ENCODE measurements around the gene PRPF38A. TPM values are rescaled to one million over a fixed set of nuclear protein-coding genes. Genes with fewer than 3 reads are reported as not detected.

Gene PRPF38A
- total RNA-seq, 1 experiment from 2014 or later: 41.6 TPM

- Histone ChIP-seq H3K27ac (ENCODE audit: low read length) (no peak overlapping the region), H3K36me3 (ENCODE audit: control insufficient read depth, insufficient read depth, low read length) (peaks cover 42% of the 10 kb centered on the region), H3K4me1 (ENCODE audit: control insufficient read depth, insufficient read depth, low read length) (no peaks in the 10 kb centered on the region), H3K9me3 (ENCODE audit: control insufficient read depth, insufficient read depth, low read depth, low read length) (no peaks in the 10 kb centered on the region), H3K27me3 (ENCODE audit: control insufficient read depth, insufficient read depth, low read length) (no peaks in the 10 kb centered on the region), H3K4me3 (ENCODE audit: low read depth in 2 of 2, low read length in 2 of 2) (no peak overlapping the region)
- in situ Hi-C loops (cut with HindIII; ENCODE audit: low pct_unique_long_range_greater_than_20kb, low sequenced_read_pairs) (no loop called here), intact Hi-C loops (cut with micrococcal nuclease; ENCODE audit: unreplicated experiment) (no loop called here)
- ChIA-PET POLR2A (no interaction called here), CTCF (no interaction called here)
- ATAC-seq (no peak), DNase-seq (ENCODE audit: low read depth, low spot score) (no peak)
- BruUV-seq (replicated peaks): no TSS peak
- TF ChIP-seq CTCF (IDR thresholded peaks at IDR 0.05): no peak
- TF ChIP-seq REST (IDR thresholded peaks at IDR 0.05; ENCODE audit: insufficient read depth in 1 of 2, low read depth in 2 of 2, low read length in 1 of 2): no peak
- no peak for TF ChIP-seq POLR2AphosphoS5 (IDR thresholded peaks at IDR 0.05; ENCODE audit: low read depth, low read length)
- no peak for TF ChIP-seq TCF7L2 (IDR thresholded peaks at IDR 0.05; ENCODE audit: low read depth, low read length)
- no peak for TF ChIP-seq SIN3A (IDR thresholded peaks at IDR 0.05; ENCODE audit: borderline replicate concordance, insufficient read depth, low read depth, low read length)
These were observed 10.5 kb downstream of the PRPF38A start for GRCh38 chr1:52414942-52415341.

- ATAC-seq (no peak), DNase-seq (ENCODE audit: low read depth, low spot score) (no peak)
- peaks cover 52% of the 10 kb centered on the region for H3K36me3 ChIP-seq (ENCODE audit: control insufficient read depth, insufficient read depth, low read length)
- TF ChIP-seq CTCF (IDR thresholded peaks at IDR 0.05) (no peak), SIN3A (IDR thresholded peaks at IDR 0.05; ENCODE audit: borderline replicate concordance, insufficient read depth, low read depth, low read length) (no peak), REST (IDR thresholded peaks at IDR 0.05; ENCODE audit: insufficient read depth in 1 of 2, low read depth in 2 of 2, low read length in 1 of 2) (no peak), TCF7L2 (IDR thresholded peaks at IDR 0.05; ENCODE audit: low read depth, low read length) (no peak), POLR2AphosphoS5 (IDR thresholded peaks at IDR 0.05; ENCODE audit: low read depth, low read length) (no peak)
- ChIA-PET CTCF (no interaction called here), POLR2A (no interaction called here)
- H3K4me1 ChIP-seq (ENCODE audit: control insufficient read depth, insufficient read depth, low read length): no peaks in the 10 kb centered on the region
- H3K27ac ChIP-seq (ENCODE audit: low read length): no peak overlapping the region
- in situ Hi-C loops (cut with HindIII; ENCODE audit: low pct_unique_long_range_greater_than_20kb, low sequenced_read_pairs) (no loop called here), intact Hi-C loops (cut with micrococcal nuclease; ENCODE audit: unreplicated experiment) (no loop called here)
- TSS peak; percentile 53 for BruUV-seq (replicated peaks)
- H3K9me3 ChIP-seq (ENCODE audit: control insufficient read depth, insufficient read depth, low read depth, low read length): no peaks in the 10 kb centered on the region
- no peak overlapping the region for H3K4me3 ChIP-seq (ENCODE audit: low read depth in 2 of 2, low read length in 2 of 2)
- no peaks in the 10 kb centered on the region for H3K27me3 ChIP-seq (ENCODE audit: control insufficient read depth, insufficient read depth, low read length)
These were observed 12.4 kb downstream of the PRPF38A start for GRCh38 chr1:52416811-52417210.
